ENCODE measurements around the gene LRTM1. TPM values are rescaled to one million over a fixed set of nuclear protein-coding genes. Genes with fewer than 3 reads are reported as not detected.
A peak's percentile ranks its signal among the peaks of the same experiment; 100 is the strongest.

LRTM1 gene
- total RNA-seq, 1 donor from 2014 or later, result not detected

GRCh38 chr3:54874816-54875556, 52.9 kb downstream of the LRTM1 start:
- Mint-ChIP-seq H3K4me3 (ENCODE audit: unreplicated experiment) (no peak overlapping the region), H3K27me3 (ENCODE audit: low read depth) (no peaks in the 10 kb centered on the region), H3K4me1 (ENCODE audit: low read depth) (peaks cover 47% of the 10 kb centered on the region), H3K9me3 (ENCODE audit: low read depth) (no peaks in the 10 kb centered on the region), H3K27ac (ENCODE audit: unreplicated experiment) (no peak overlapping the region), H3K36me3 (ENCODE audit: low read depth) (no peaks in the 10 kb centered on the region)
- DNase-seq (ENCODE audit: low spot score), result no peak
- no peak for TF ChIP-seq CTCF (IDR thresholded peaks at IDR 0.05)

DNA sequence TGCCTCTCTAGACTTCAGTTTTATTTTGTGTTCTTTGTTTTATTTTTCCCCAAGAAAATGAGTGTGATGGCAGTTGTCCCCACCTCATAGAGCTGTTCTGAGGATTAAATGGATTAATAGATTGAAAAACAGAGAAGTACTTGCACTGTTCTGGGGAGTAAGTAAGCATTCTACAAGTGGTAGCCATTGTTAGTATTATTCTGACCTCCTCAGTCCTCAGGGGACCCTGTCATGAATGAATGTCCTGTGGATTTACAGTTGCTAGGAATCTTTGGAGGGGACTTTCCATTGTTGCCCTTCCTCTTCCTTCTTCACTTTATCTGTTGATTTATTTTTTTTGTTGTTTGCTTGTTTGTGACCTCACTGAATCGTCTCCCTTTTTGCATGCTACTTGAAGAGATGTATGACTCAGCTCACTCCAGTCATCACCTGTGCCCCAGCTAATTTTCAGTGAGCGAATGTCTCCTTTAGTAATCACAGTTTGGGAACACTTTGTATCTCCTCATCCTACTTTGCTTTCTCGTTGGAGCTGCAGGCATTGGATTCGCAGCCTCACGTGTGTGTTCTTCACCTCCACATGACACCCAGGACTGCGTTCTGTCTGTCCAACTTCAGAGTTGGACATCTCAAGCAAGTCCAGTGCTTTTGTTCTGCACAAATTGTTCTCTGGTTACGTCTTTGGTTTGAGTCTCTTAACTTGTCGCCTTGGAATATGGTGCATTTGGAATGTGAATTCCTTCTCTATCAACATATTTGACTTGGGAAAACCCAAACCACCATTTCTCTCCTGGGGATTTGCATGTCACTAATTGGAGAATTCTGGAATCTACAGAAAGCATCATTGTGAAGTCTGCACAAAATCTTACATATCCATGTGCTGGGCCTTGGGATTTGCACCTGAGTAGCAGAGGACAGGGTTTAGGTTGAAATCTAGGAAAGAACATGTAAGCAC, 54.5 kb downstream of the LRTM1 start:
- DNase-seq (ENCODE audit: low spot score), result no peak
- peaks cover 40% of the 10 kb centered on the region for H3K4me1 Mint-ChIP-seq (ENCODE audit: low read depth)
- H3K9me3 Mint-ChIP-seq (ENCODE audit: low read depth), result no peaks in the 10 kb centered on the region
- no peak overlapping the region for H3K4me3 Mint-ChIP-seq (ENCODE audit: unreplicated experiment)
- TF ChIP-seq CTCF (IDR thresholded peaks at IDR 0.05), result no peak
- H3K27ac Mint-ChIP-seq (ENCODE audit: unreplicated experiment), result no peak overlapping the region
- no peaks in the 10 kb centered on the region for H3K27me3 Mint-ChIP-seq (ENCODE audit: low read depth)
- no peaks in the 10 kb centered on the region for H3K36me3 Mint-ChIP-seq (ENCODE audit: low read depth)

DNA sequence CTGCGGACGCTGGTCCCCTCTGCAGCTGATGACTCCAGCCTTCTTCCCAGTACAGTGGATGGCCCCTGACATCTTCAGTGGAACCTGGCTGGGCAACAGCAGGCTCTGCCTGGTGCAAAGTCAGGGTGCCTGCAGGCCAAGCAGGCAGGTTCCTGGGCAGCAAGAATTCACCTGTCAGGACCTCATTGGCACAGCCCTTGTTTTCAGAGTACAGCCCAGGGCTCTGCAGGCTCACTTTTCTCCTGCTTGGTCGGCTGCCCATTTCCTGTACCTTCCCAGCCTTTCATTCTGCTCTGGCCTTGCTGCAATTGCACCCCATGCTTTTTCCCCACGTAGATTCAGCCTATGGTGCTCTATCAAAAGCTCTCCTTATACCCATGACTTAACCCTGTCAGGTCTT, 56.0 kb downstream of the LRTM1 start:
- Mint-ChIP-seq H3K4me3 (ENCODE audit: unreplicated experiment) (no peak overlapping the region), H3K4me1 (ENCODE audit: low read depth) (peaks cover 28% of the 10 kb centered on the region), H3K36me3 (ENCODE audit: low read depth) (no peaks in the 10 kb centered on the region), H3K27me3 (ENCODE audit: low read depth) (no peaks in the 10 kb centered on the region), H3K27ac (ENCODE audit: unreplicated experiment) (no peak overlapping the region), H3K9me3 (ENCODE audit: low read depth) (no peaks in the 10 kb centered on the region)
- DNase-seq (ENCODE audit: low spot score), result no peak
- TF ChIP-seq CTCF (IDR thresholded peaks at IDR 0.05), result no peak

GRCh38 chr3:54870423-54870822, 57.4 kb downstream of the LRTM1 start:
- Mint-ChIP-seq H3K4me1 (ENCODE audit: low read depth) (peaks cover 22% of the 10 kb centered on the region), H3K27ac (ENCODE audit: unreplicated experiment) (no peak overlapping the region), H3K9me3 (ENCODE audit: low read depth) (no peaks in the 10 kb centered on the region), H3K36me3 (ENCODE audit: low read depth) (no peaks in the 10 kb centered on the region), H3K27me3 (ENCODE audit: low read depth) (no peaks in the 10 kb centered on the region), H3K4me3 (ENCODE audit: unreplicated experiment) (no peak overlapping the region)
- TF ChIP-seq CTCF (IDR thresholded peaks at IDR 0.05), result peak; percentile 89
- DNase-seq (ENCODE audit: low spot score), result no peak

Measured in chondrocyte (in vitro differentiated cells).